Measurements from ENCODE around the gene HMGA1.

DNA sequence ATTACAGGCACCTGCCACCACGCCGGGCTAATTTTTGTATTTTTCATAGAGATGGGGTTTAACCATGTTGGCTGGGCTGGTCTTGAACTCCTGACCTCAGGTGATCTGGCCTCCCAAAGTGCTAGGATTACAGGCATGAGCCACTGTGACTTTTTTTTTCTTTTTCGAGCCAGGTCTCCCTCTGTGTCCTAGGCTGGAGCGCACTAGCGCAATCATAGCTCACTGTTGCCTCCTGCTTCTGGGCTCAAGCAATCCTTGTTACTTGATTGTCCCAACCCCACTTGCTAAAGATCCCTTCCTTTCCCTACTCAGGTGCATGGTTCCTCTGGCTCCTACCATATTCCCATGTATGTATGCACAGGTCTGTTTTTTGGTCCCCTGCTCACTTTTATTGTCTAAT lies 39.5 kb downstream of the HMGA1 start:
- TF ChIP-seq EZH2 (IDR thresholded peaks at IDR 0.05; ENCODE audit: insufficient read depth, poor library complexity, severe bottlenecking) (no peak), EZH2phosphoT487 (IDR thresholded peaks at IDR 0.05; ENCODE audit: insufficient read depth, low read depth) (no peak)
